Activated CD4-positive, alpha-beta T cell treated with anti-CD3 and anti-CD28 coated beads, Interleukin-2, amount 10 ng/mL, durations not matched to agents 7 days and 5 days (primary cell): Measurements from ENCODE around the gene SLMAP. TPM values are rescaled to one million over a fixed set of nuclear protein-coding genes. Genes with fewer than 3 reads are reported as not detected.

Experiments
- CTCF ChIA-PET: fragments of 350-600 bp; sonication (Branson Sonifier 250); formaldehyde crosslinking; loops from one replicate; lab custom pipeline; 2021; ENCODE audit warnings: antibody characterized with exemption; lab: Charles Lee
- POLR2A ChIA-PET: fragments of 350-600 bp; sonication (Branson Sonifier 250); formaldehyde crosslinking; loops from one replicate; lab custom pipeline; 2021; ENCODE audit warnings: antibody characterized with exemption; lab: Charles Lee
- DNase-seq: peaks from one replicate; pipeline ENCODE4 v3.0.0-alpha.2; 2020
- H3K27ac Mint-ChIP-seq: one replicate; pipeline ENCODE4 v1.8.0; 2021; ENCODE audit warnings: mild to moderate bottlenecking, moderate library complexity, mixed read lengths
- H3K27me3 Mint-ChIP-seq: one replicate; pipeline ENCODE4 v1.8.0; 2021; ENCODE audit warnings: mixed read lengths
- H3K36me3 Mint-ChIP-seq: one replicate; pipeline ENCODE4 v1.8.0; 2021; ENCODE audit warnings: low read depth, mixed read lengths
- H3K4me1 Mint-ChIP-seq: one replicate; pipeline ENCODE4 v1.8.0; 2021; ENCODE audit warnings: mixed read lengths
- H3K4me3 Mint-ChIP-seq: one replicate; pipeline ENCODE4 v1.8.0; 2021; ENCODE audit warnings: mild to moderate bottlenecking, moderate library complexity, mixed read lengths
- H3K9me3 Mint-ChIP-seq: one replicate; pipeline ENCODE4 v1.8.0; 2021; ENCODE audit warnings: mixed read lengths
- total RNA-seq, 2 experiments: library from RNA; stranded (reverse); gene quantifications; one replicate each; pipeline ENCODE4 v1.2.3, GENCODE V29; 2021

Gene SLMAP
- total RNA-seq, 2 experiments from 2014 or later: 47.2 to 51.2 TPM

GRCh38 chr3:57825116-57825515, 69.0 kb downstream of the SLMAP start:
- no peak overlapping the region for H3K4me3 Mint-ChIP-seq
- POLR2A ChIA-PET: no interaction called here
- DNase-seq: no peak
- no peaks in the 10 kb centered on the region for H3K9me3 Mint-ChIP-seq
- H3K36me3 Mint-ChIP-seq: peaks cover 2% of the 10 kb centered on the region
- no peaks in the 10 kb centered on the region for H3K27me3 Mint-ChIP-seq
- no peak overlapping the region for H3K27ac Mint-ChIP-seq
- CTCF ChIA-PET: no interaction called here
- peaks cover 3% of the 10 kb centered on the region for H3K4me1 Mint-ChIP-seq

DNA sequence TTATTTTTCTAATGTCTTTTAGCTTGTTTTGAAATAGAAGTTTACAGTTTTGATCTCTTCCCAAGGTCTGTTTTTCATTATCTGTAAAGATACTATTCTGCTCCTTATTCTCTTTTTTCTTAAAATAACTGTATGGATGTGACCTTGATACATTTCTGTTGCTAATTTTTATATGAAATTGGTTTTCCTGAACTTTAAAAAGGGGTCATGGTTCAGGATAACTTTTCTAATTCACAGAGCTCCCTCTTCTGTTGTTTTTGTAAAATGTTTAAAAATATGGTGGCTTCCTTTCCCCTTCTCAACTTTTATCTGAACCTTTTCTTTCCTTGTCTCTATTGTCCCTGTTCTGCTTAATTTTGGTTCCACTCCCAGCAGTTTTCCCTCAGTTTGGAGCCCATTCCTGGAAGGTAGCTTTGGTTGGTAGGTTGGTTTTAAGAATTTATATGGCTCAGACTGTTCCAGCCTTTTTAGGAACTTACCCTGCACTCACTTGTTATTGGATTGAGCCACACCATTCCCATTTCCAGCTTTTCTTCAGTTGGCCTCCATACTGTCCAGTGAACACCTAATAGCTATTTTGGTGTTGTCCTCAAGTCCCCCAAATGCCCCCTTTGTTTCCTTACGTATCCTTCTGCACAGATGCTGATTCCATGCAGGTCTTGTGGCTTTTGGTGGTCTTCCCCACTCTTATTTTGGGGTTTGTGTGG, 70.3 kb downstream of the SLMAP start:
- H3K4me1 Mint-ChIP-seq: peaks cover 3% of the 10 kb centered on the region
- H3K36me3 Mint-ChIP-seq: peaks cover 2% of the 10 kb centered on the region
- DNase-seq: no peak
- POLR2A ChIA-PET: interaction anchor here (0.6 kb wide), 1 partner anchor 270 kb away, joined by 3 read pairs; the partner anchor contains the start of gene PDE12
- H3K27me3 Mint-ChIP-seq: no peaks in the 10 kb centered on the region
- no peaks in the 10 kb centered on the region for H3K9me3 Mint-ChIP-seq
- CTCF ChIA-PET: interaction anchor here (0.6 to 1.0 kb wide), 4 partner anchors 12 to 622 kb away, joined by 3 to 4 read pairs (median 4); no protein-coding TSS in a partner anchor
- no peak overlapping the region for H3K4me3 Mint-ChIP-seq
- no peak overlapping the region for H3K27ac Mint-ChIP-seq

DNA sequence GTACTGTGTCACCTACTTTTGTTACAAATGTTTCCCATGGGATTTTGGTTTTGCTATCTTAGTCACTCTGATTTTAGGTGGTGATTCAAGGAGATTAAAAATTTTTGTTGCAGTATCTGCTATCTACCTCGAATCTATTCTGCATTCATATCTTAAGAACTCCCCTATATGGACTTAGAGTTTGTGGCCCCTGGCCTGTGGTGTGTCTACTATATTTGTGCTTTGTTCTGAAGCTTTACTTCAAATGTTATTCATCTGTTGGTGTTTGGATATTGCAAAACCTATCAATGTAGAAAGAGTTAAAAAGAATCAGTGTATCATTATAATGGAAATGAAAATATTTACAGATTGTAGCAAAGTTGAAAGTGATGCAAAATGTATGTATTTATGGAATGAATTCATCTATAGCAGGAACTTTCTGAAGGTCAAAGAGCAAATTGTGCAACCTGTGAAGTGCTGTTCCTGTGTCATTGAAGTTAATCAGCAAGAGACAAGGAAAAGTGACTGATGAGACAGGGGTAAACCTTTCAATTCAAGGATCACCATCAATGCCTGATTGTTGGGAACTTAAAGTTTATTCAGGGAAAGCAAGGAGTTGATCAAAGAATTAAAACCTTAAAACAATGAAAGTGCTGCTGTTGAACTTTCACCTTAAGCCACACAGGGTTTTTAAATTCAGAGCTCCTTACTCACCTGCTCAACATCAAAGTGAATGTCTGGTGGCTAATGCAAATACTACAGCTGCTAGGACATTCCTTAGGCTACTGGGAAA, 71.0 kb downstream of the SLMAP start:
- no peaks in the 10 kb centered on the region for H3K9me3 Mint-ChIP-seq
- no peak overlapping the region for H3K27ac Mint-ChIP-seq
- no peak for DNase-seq
- H3K27me3 Mint-ChIP-seq: no peaks in the 10 kb centered on the region
- CTCF ChIA-PET: interaction anchor here (0.6 to 1.0 kb wide), 2 partner anchors 14 to 622 kb away, joined by 3 to 4 read pairs; no protein-coding TSS in a partner anchor
- peaks cover 3% of the 10 kb centered on the region for H3K4me1 Mint-ChIP-seq
- POLR2A ChIA-PET: no interaction called here
- H3K36me3 Mint-ChIP-seq: peaks cover 6% of the 10 kb centered on the region
- H3K4me3 Mint-ChIP-seq: no peak overlapping the region

GRCh38 chr3:57827757-57828156, 71.6 kb downstream of the SLMAP start:
- peaks cover 5% of the 10 kb centered on the region for H3K36me3 Mint-ChIP-seq
- ChIA-PET CTCF (no interaction called here), POLR2A (no interaction called here)
- H3K27me3 Mint-ChIP-seq: no peaks in the 10 kb centered on the region
- H3K4me1 Mint-ChIP-seq: peaks cover 3% of the 10 kb centered on the region
- no peak for DNase-seq
- H3K27ac Mint-ChIP-seq: no peak overlapping the region
- H3K9me3 Mint-ChIP-seq: no peaks in the 10 kb centered on the region
- no peak overlapping the region for H3K4me3 Mint-ChIP-seq

GRCh38 chr3:57832486-57832885, 76.4 kb downstream of the SLMAP start:
- no peak for DNase-seq
- H3K27ac Mint-ChIP-seq: no peak overlapping the region
- no peaks in the 10 kb centered on the region for H3K9me3 Mint-ChIP-seq
- ChIA-PET POLR2A (interaction anchor here (0.7 kb wide), 1 partner anchor 18 kb away, joined by 3 read pairs; no protein-coding TSS in a partner anchor), CTCF (interaction anchor here (1.0 kb wide), 1 partner anchor 26 kb away, joined by 3 read pairs; no protein-coding TSS in a partner anchor)
- H3K4me1 Mint-ChIP-seq: no peaks in the 10 kb centered on the region
- H3K36me3 Mint-ChIP-seq: peaks cover 7% of the 10 kb centered on the region
- no peaks in the 10 kb centered on the region for H3K27me3 Mint-ChIP-seq
- no peak overlapping the region for H3K4me3 Mint-ChIP-seq

DNA sequence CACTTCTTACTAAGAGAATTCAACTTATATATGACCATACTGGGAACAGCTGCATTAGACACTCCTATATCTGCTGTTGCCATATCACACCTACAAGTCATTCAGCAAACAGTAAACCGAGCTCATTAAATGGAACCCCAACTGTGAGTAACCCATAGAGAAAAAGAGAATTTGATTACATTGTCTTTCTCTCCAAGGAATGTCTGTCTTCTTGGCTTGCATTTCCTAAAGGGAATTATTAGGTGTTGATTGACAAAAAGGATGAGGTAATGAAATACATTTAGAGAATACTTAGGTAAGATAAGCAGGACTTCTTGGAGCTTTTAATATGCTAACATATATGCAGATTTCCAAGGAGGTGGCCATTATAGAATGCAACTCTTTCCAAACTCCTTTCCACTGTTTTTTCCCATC, 76.8 kb downstream of the SLMAP start:
- Mint-ChIP-seq H3K4me3 (no peak overlapping the region), H3K27ac (no peak overlapping the region), H3K27me3 (no peaks in the 10 kb centered on the region), H3K4me1 (no peaks in the 10 kb centered on the region), H3K9me3 (no peaks in the 10 kb centered on the region), H3K36me3 (peaks cover 7% of the 10 kb centered on the region)
- DNase-seq: no peak
- ChIA-PET CTCF (interaction anchor here (1.0 kb wide), 1 partner anchor 26 kb away, joined by 3 read pairs; no protein-coding TSS in a partner anchor), POLR2A (interaction anchor here (0.7 kb wide), 1 partner anchor 18 kb away, joined by 3 read pairs; no protein-coding TSS in a partner anchor)

GRCh38 chr3:57833763-57834162, 77.7 kb downstream of the SLMAP start:
- CTCF ChIA-PET: no interaction called here
- H3K27ac Mint-ChIP-seq: no peak overlapping the region
- H3K9me3 Mint-ChIP-seq: no peaks in the 10 kb centered on the region
- peaks cover 7% of the 10 kb centered on the region for H3K36me3 Mint-ChIP-seq
- no peaks in the 10 kb centered on the region for H3K27me3 Mint-ChIP-seq
- DNase-seq: no peak
- no peak overlapping the region for H3K4me3 Mint-ChIP-seq
- POLR2A ChIA-PET: interaction anchor here (0.5 kb wide), 1 partner anchor 103 kb away, joined by 6 read pairs; no protein-coding TSS in a partner anchor
- no peaks in the 10 kb centered on the region for H3K4me1 Mint-ChIP-seq

GRCh38 chr3:57837686-57838085, 81.6 kb downstream of the SLMAP start:
- H3K36me3 Mint-ChIP-seq: peaks cover 6% of the 10 kb centered on the region
- no peak overlapping the region for H3K27ac Mint-ChIP-seq
- CTCF ChIA-PET: interaction anchor here (1.4 kb wide), 1 partner anchor 39 kb away, joined by 3 read pairs; no protein-coding TSS in a partner anchor
- H3K27me3 Mint-ChIP-seq: no peaks in the 10 kb centered on the region
- H3K4me3 Mint-ChIP-seq: no peak overlapping the region
- POLR2A ChIA-PET: no interaction called here
- H3K4me1 Mint-ChIP-seq: peaks cover 3% of the 10 kb centered on the region
- no peak for DNase-seq
- no peaks in the 10 kb centered on the region for H3K9me3 Mint-ChIP-seq

GRCh38 chr3:57838627-57839026, 82.5 kb downstream of the SLMAP start:
- CTCF ChIA-PET: no interaction called here
- POLR2A ChIA-PET: no interaction called here
- Mint-ChIP-seq H3K9me3 (no peaks in the 10 kb centered on the region), H3K27ac (no peak overlapping the region), H3K36me3 (peaks cover 5% of the 10 kb centered on the region), H3K27me3 (no peaks in the 10 kb centered on the region), H3K4me3 (no peak overlapping the region), H3K4me1 (peaks cover 3% of the 10 kb centered on the region)
- no peak for DNase-seq

GRCh38 chr3:57840473-57840872, 84.4 kb downstream of the SLMAP start:
- no peak for DNase-seq
- Mint-ChIP-seq H3K4me3 (no peak overlapping the region), H3K9me3 (no peaks in the 10 kb centered on the region), H3K4me1 (peaks cover 3% of the 10 kb centered on the region), H3K36me3 (peaks cover 6% of the 10 kb centered on the region), H3K27ac (peak overlapping the region; percentile 27), H3K27me3 (no peaks in the 10 kb centered on the region)
- ChIA-PET POLR2A (no interaction called here), CTCF (interaction anchor here (1.4 kb wide), 1 partner anchor 16 kb away, joined by 3 read pairs; no protein-coding TSS in a partner anchor)

GRCh38 chr3:57841818-57842217, 85.7 kb downstream of the SLMAP start:
- Mint-ChIP-seq H3K36me3 (peaks cover 6% of the 10 kb centered on the region), H3K27me3 (no peaks in the 10 kb centered on the region), H3K27ac (no peak overlapping the region), H3K4me1 (peaks cover 3% of the 10 kb centered on the region), H3K9me3 (no peaks in the 10 kb centered on the region), H3K4me3 (no peak overlapping the region)
- no peak for DNase-seq
- ChIA-PET POLR2A (interaction anchor here (0.6 kb wide), 1 partner anchor 40 kb away, joined by 12 read pairs; no protein-coding TSS in a partner anchor), CTCF (interaction anchor here (0.5 kb wide), 1 partner anchor 48 kb away, joined by 3 read pairs; no protein-coding TSS in a partner anchor)

GRCh38 chr3:57848177-57848738, 92.1 kb downstream of the SLMAP start:
- Mint-ChIP-seq H3K4me1 (no peaks in the 10 kb centered on the region), H3K27me3 (no peaks in the 10 kb centered on the region), H3K9me3 (no peaks in the 10 kb centered on the region), H3K4me3 (no peak overlapping the region), H3K27ac (no peak overlapping the region), H3K36me3 (peaks cover 11% of the 10 kb centered on the region)
- ChIA-PET POLR2A (no interaction called here), CTCF (no interaction called here)
- no peak for DNase-seq
